PC-9 (cell line): Measurements from ENCODE around the gene SRGAP1. TPM values are rescaled to one million over a fixed set of nuclear protein-coding genes. Genes with fewer than 3 reads are reported as not detected.

ENCODE experiments used
- BruUV-seq: library from RNA; stranded (reverse); fragments of 400-500 nt; replicated peaks from 2 replicates; lab custom pipeline; 2021; lab: Mats Ljungman, UMichigan
- CTCF ChIA-PET: fragments of 300-600 bp; sonication (Branson Sonifier 250); formaldehyde crosslinking; loops from one replicate; lab custom pipeline; 2022; ENCODE audit warnings: antibody characterized with exemption; lab: Charles Lee
- POLR2A ChIA-PET: fragments of 300-600 bp; sonication (Branson Sonifier 250); formaldehyde crosslinking; loops from one replicate; lab custom pipeline; 2022; ENCODE audit warnings: antibody characterized with exemption; ENCODE audit not compliant: unreplicated experiment; lab: Charles Lee
- DNase-seq, 2 experiments: peaks; one replicate each; pipeline versions ENCODE4 v3.0.0 to v3.0.0-alpha.2; 2015 to 2022; ENCODE audit warnings: mixed read lengths in 1 of 2
- H2AFZ ChIP-seq: fragments of 200-600 bp; sonication (generic); 2 replicates; pipeline ENCODE4 v1.8.1; 2017; ENCODE audit warnings: antibody characterized with exemption
- H3F3A ChIP-seq: fragments of 200-600 bp; sonication (generic); 2 replicates; pipeline ENCODE4 v1.8.1; 2017; ENCODE audit warnings: antibody characterized with exemption, mild to moderate bottlenecking, low read depth; ENCODE audit not compliant: insufficient read depth
- H3K27ac ChIP-seq: fragments of 200-600 bp; sonication (generic); 2 replicates; pipeline ENCODE4 v1.6.1; 2016; ENCODE audit warnings: mixed run types
- H3K27me3 ChIP-seq: fragments of 200-600 bp; sonication (generic); 2 replicates; pipeline ENCODE4 v1.6.1; 2016; ENCODE audit warnings: low read depth, mixed run types; ENCODE audit not compliant: insufficient read depth
- H3K36me3 ChIP-seq: fragments of 200-600 bp; sonication (generic); 2 replicates; pipeline ENCODE4 v1.6.1; 2016; ENCODE audit warnings: low read depth, mixed run types
- H3K4me1 ChIP-seq: fragments of 200-600 bp; sonication (generic); replicated peaks from 2 replicates; pipeline ENCODE4 v1.6.1; 2016; ENCODE audit warnings: mixed run types; ENCODE audit not compliant: insufficient read depth
- H3K4me2 ChIP-seq: fragments of 200-600 bp; sonication (generic); 2 replicates; pipeline ENCODE4 v1.6.1; 2017; ENCODE audit warnings: mixed run types
- H3K4me3 ChIP-seq: fragments of 200-600 bp; sonication (generic); 2 replicates; pipeline ENCODE4 v1.6.1; 2016; ENCODE audit warnings: mixed run types
- H3K79me2 ChIP-seq: fragments of 200-600 bp; sonication (generic); 2 replicates; pipeline ENCODE4 v1.6.1; 2017; ENCODE audit warnings: low read depth, mixed run types
- H3K9me2 ChIP-seq: fragments of 200-600 bp; sonication (generic); 2 replicates; pipeline ENCODE4 v1.8.1; 2017; ENCODE audit warnings: mild to moderate bottlenecking; ENCODE audit not compliant: insufficient read depth
- H3K9me3 ChIP-seq: fragments of 200-600 bp; sonication (generic); 2 replicates; pipeline ENCODE4 v1.8.1; 2016; ENCODE audit warnings: low read depth; ENCODE audit not compliant: insufficient read depth
- H4K20me1 ChIP-seq: fragments of 200-600 bp; sonication (generic); 2 replicates; pipeline ENCODE4 v1.8.1; 2017; ENCODE audit not compliant: insufficient read depth
- EZH2 ChIP-seq: fragments of 200-600 bp; sonication (generic); IDR thresholded peaks from 2 replicates; pipeline ENCODE4 v1.8.0; 2017; ENCODE audit warnings: antibody characterized with exemption, low read depth
- intact Hi-C: fragments of 100-400 bp; cut with micrococcal nuclease; formaldehyde crosslinking; loops from one replicate; pipeline ENCODE4 v1.10.0; 2022; ENCODE audit not compliant: unreplicated experiment
- total RNA-seq: library from RNA; stranded (reverse); gene quantifications from 2 replicates; pipeline ENCODE4 v1.2.3, GENCODE V29; 2021
- TF ChIP-seq, protein P1 (sequence below): fragments of 200-600 bp; sonication (generic); conservative IDR thresholded peaks from 2 replicates; pipeline ENCODE4 v1.6.1; 2017; ENCODE audit warnings: mixed run types, antibody characterized with exemption, mild to moderate bottlenecking, moderate library complexity

SRGAP1 gene
- total RNA-seq, 1 experiment from 2014 or later: 24.5 TPM

DNA sequence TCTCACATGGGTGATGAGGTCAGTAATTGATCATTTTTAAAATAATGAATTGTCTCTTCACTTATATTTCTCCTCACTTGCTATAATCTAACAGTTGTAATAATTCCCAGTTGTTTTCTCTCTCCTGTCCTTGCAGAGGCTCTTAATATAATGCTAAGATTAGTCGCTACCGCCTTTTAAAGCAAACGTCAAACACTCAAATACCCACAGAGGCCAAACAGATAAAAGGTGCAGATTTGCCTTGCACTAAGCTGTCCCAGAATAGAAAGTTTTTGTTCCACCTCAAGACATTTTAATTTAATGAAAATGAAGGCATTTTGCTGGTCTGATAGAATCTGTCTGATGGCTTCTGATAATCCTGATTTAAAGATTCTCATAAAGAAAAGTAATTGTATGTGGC, 218.6 kb downstream of the SRGAP1 start:
- POLR2A ChIA-PET: no interaction called here
- Histone ChIP-seq H2AFZ (no peak overlapping the region), H3K4me2 (no peak overlapping the region)

DNA sequence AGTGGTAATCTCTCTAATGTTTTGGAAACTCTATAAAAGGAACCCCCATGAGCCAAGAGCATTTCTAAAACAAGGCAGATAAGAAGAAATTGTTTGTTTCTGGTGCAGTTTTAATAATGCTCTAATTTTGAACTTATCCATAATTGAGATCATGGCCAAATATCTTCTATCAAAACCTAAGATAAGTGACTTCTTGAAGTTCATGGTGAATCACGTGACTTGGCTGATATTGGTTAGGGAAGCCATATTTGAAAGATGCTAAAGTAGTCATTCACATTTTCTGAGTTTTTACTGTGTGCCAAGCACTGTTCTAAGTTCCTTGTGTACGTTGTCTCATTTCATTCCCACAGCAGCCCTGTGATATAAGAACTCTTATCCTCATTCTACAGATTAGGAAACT, 219.7 kb downstream of the SRGAP1 start:
- TF ChIP-seq, protein P1, sequence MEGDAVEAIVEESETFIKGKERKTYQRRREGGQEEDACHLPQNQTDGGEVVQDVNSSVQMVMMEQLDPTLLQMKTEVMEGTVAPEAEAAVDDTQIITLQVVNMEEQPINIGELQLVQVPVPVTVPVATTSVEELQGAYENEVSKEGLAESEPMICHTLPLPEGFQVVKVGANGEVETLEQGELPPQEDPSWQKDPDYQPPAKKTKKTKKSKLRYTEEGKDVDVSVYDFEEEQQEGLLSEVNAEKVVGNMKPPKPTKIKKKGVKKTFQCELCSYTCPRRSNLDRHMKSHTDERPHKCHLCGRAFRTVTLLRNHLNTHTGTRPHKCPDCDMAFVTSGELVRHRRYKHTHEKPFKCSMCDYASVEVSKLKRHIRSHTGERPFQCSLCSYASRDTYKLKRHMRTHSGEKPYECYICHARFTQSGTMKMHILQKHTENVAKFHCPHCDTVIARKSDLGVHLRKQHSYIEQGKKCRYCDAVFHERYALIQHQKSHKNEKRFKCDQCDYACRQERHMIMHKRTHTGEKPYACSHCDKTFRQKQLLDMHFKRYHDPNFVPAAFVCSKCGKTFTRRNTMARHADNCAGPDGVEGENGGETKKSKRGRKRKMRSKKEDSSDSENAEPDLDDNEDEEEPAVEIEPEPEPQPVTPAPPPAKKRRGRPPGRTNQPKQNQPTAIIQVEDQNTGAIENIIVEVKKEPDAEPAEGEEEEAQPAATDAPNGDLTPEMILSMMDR: no peak
- no peak for TF ChIP-seq EZH2
- Histone ChIP-seq H3K9me2 (peaks cover 5% of the 10 kb centered on the region; the same call in 1 of the 2 replicates), H3K79me2 (no peaks in the 10 kb centered on the region), H3K4me2 (no peak overlapping the region), H3K4me3 (no peak overlapping the region), H3K4me1 (no peaks in the 10 kb centered on the region), H3K9me3 (no peaks in the 10 kb centered on the region), H4K20me1 (no peaks in the 10 kb centered on the region), H3K36me3 (peaks cover 36% of the 10 kb centered on the region), H3K27me3 (no peaks in the 10 kb centered on the region), H3K27ac (no peak overlapping the region), H2AFZ (no peak overlapping the region), H3F3A (peaks cover 11% of the 10 kb centered on the region)
- intact Hi-C loops: no loop called here
- ChIA-PET CTCF (no interaction called here), POLR2A (interaction anchor here (0.6 kb wide), 1 partner anchor 33 kb away, joined by 6 read pairs; no protein-coding TSS in a partner anchor)
- no TSS peak for BruUV-seq
- DNase-seq: no peak

More for the DNA sequence above, 218.6 kb downstream of the SRGAP1 start:
- Histone ChIP-seq H3K79me2 (no peaks in the 10 kb centered on the region), H3K9me3 (no peaks in the 10 kb centered on the region), H3K4me3 (no peak overlapping the region), H3F3A (peaks cover 11% of the 10 kb centered on the region), H3K36me3 (peaks cover 36% of the 10 kb centered on the region), H3K27ac (no peak overlapping the region), H3K27me3 (no peaks in the 10 kb centered on the region), H3K9me2 (peaks cover 5% of the 10 kb centered on the region; the same call in 1 of the 2 replicates), H4K20me1 (no peaks in the 10 kb centered on the region), H3K4me1 (no peaks in the 10 kb centered on the region)
- no peak for DNase-seq
- TF ChIP-seq, protein P1: no peak
- TF ChIP-seq EZH2: no peak
- BruUV-seq: no TSS peak
- intact Hi-C loops: no loop called here
- CTCF ChIA-PET: no interaction called here

DNA sequence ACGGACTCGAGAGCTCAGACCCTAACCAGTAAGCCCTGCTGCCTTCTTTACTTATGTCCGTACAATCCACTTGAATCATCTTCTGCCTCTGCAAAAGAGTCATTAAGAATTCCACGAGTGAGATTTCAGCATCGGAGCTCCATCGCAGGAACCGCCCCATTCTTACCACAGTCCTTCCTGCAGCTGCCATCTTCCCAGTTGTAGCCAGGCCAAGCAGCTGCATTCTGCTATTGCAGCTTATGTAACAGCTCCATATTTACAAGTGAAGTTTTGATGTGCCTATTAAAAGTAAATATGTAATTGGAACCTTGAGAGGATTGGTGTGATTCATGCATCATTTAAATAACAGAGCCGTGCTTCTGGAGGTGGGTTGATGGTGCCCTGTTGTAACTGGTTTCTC, 220.2 kb downstream of the SRGAP1 start:
- TF ChIP-seq, protein P1: no peak
- no peak for TF ChIP-seq EZH2
- H3K9me3 ChIP-seq: no peaks in the 10 kb centered on the region
- H3K4me3 ChIP-seq: no peak overlapping the region
- H4K20me1 ChIP-seq: no peaks in the 10 kb centered on the region
- intact Hi-C loops: no loop called here
- no peak overlapping the region for H3K27ac ChIP-seq
- BruUV-seq: no TSS peak
- no peak for DNase-seq
- H3K9me2 ChIP-seq: peaks cover 5% of the 10 kb centered on the region; the same call in 1 of the 2 replicates
- ChIA-PET CTCF (no interaction called here), POLR2A (no interaction called here)
- no peaks in the 10 kb centered on the region for H3K27me3 ChIP-seq
- H3K4me1 ChIP-seq: no peaks in the 10 kb centered on the region
- H3K79me2 ChIP-seq: no peaks in the 10 kb centered on the region
- no peak overlapping the region for H2AFZ ChIP-seq
- peaks cover 36% of the 10 kb centered on the region for H3K36me3 ChIP-seq
- no peak overlapping the region for H3K4me2 ChIP-seq
- H3F3A ChIP-seq: peaks cover 14% of the 10 kb centered on the region
